PC-3 (cell line): Measurements from ENCODE around the gene ZDHHC12. TPM values are rescaled to one million over a fixed set of nuclear protein-coding genes. Genes with fewer than 3 reads are reported as not detected.

Source experiments
- ATAC-seq: fragments of 200-7000 bp; cut with Tn5 transposase; 2 replicates; pipeline ENCODE4 v1.9.1; 2020; ENCODE audit warnings: mild to moderate bottlenecking, moderate library complexity
- BruUV-seq: library from RNA; stranded (reverse); fragments of 400-500 nt; replicated peaks from 2 replicates; lab custom pipeline; 2021; lab: Mats Ljungman, UMichigan
- CTCF ChIA-PET: fragments of 300-600 bp; sonication (Branson Sonifier 250); formaldehyde crosslinking; loops from one replicate; lab custom pipeline; 2022; ENCODE audit warnings: antibody characterized with exemption; lab: Charles Lee
- POLR2A ChIA-PET: fragments of 300-600 bp; sonication (Branson Sonifier 250); formaldehyde crosslinking; loops from one replicate; lab custom pipeline; 2022; ENCODE audit warnings: antibody characterized with exemption; ENCODE audit not compliant: unreplicated experiment; lab: Charles Lee
- DNase-seq: peaks from one replicate; pipeline ENCODE4 v3.0.0-alpha.2; 2015
- H2AFZ ChIP-seq: fragments of 300-600 bp; sonication (generic); 2 replicates; pipeline ENCODE4 v1.6.0; 2016; ENCODE audit warnings: antibody characterized with exemption, low read length
- H3F3A ChIP-seq: fragments of 300-600 bp; sonication (generic); one replicate; pipeline ENCODE4 v1.6.0; 2017; ENCODE audit warnings: antibody characterized with exemption, low read length, control low read depth, mild to moderate bottlenecking; ENCODE audit not compliant: unreplicated experiment
- H3K27ac ChIP-seq: fragments of 300-600 bp; sonication (generic); 2 replicates; pipeline ENCODE4 v1.5.1; 2016; ENCODE audit warnings: mild to moderate bottlenecking, low read length
- H3K27me3 ChIP-seq: fragments of 300-600 bp; sonication (generic); 2 replicates; pipeline ENCODE4 v1.6.1; 2016; ENCODE audit warnings: low read length, mixed read lengths
- H3K36me3 ChIP-seq: fragments of 300-600 bp; sonication (generic); 2 replicates; pipeline ENCODE4 v1.6.1; 2016; ENCODE audit warnings: low read depth, mixed run types, low read length, mixed read lengths
- H3K4me1 ChIP-seq: fragments of 300-600 bp; sonication (generic); 2 replicates; pipeline ENCODE4 v1.5.1; 2016; ENCODE audit warnings: low read length; ENCODE audit not compliant: insufficient read depth
- H3K4me2 ChIP-seq: fragments of 300-600 bp; sonication (generic); 2 replicates; pipeline ENCODE4 v1.6.0; 2016; ENCODE audit warnings: low read length
- H3K4me3 ChIP-seq: fragments of 300-600 bp; sonication (generic); 2 replicates; pipeline ENCODE4 v1.5.1; 2016; ENCODE audit warnings: mild to moderate bottlenecking, low read length, mixed read lengths
- H3K79me2 ChIP-seq: fragments of 300-600 bp; sonication (generic); 2 replicates; pipeline ENCODE4 v1.6.1; 2017; ENCODE audit warnings: low read length, mixed read lengths
- H3K9ac ChIP-seq: fragments of 300-600 bp; sonication (generic); 2 replicates; pipeline ENCODE4 v1.6.0; 2016; ENCODE audit warnings: mild to moderate bottlenecking, low read length
- H3K9me2 ChIP-seq: fragments of 300-600 bp; sonication (generic); replicated peaks from 2 replicates; pipeline ENCODE4 v1.6.1; 2016; ENCODE audit warnings: mixed run types, low read length, mixed read lengths
- H3K9me3 ChIP-seq: fragments of 300-600 bp; sonication (generic); 2 replicates; pipeline ENCODE4 v1.6.1; 2016; ENCODE audit warnings: low read length, mixed read lengths
- H4K20me1 ChIP-seq: fragments of 300-600 bp; sonication (generic); 2 replicates; pipeline ENCODE4 v1.6.1; 2016; ENCODE audit warnings: low read length, mixed read lengths
- EZH2 ChIP-seq: fragments of 300-600 bp; sonication (generic); IDR thresholded peaks from one replicate; pipeline ENCODE4 v1.6.1; 2017; ENCODE audit warnings: antibody characterized with exemption, mild to moderate bottlenecking, low read length; ENCODE audit not compliant: unreplicated experiment
- EZH2phosphoT487 ChIP-seq: fragments of 300-600 bp; sonication (generic); IDR thresholded peaks from 2 replicates; pipeline ENCODE4 v1.6.1; 2018; ENCODE audit warnings: mild to moderate bottlenecking, antibody characterized with exemption, low read length, borderline replicate concordance
- intact Hi-C: fragments of 100-400 bp; cut with micrococcal nuclease; formaldehyde crosslinking; loops from 2 replicates; pipeline ENCODE4 v1.9.0; 2023
- total RNA-seq: library from RNA; depleted of rRNA; stranded (reverse); fragments of >200 nt; gene quantifications from 2 replicates; pipeline ENCODE4 v1.2.3, GENCODE V29; 2014
- TF ChIP-seq, protein P1 (sequence below): fragments of 300-600 bp; sonication (generic); conservative IDR thresholded peaks from 2 replicates; pipeline ENCODE4 v1.5.1; 2017; ENCODE audit warnings: antibody characterized with exemption, low read depth, mild to moderate bottlenecking, low read length

ZDHHC12 gene
- total RNA-seq, 1 experiment from 2014 or later: 86.1 TPM

DNA sequence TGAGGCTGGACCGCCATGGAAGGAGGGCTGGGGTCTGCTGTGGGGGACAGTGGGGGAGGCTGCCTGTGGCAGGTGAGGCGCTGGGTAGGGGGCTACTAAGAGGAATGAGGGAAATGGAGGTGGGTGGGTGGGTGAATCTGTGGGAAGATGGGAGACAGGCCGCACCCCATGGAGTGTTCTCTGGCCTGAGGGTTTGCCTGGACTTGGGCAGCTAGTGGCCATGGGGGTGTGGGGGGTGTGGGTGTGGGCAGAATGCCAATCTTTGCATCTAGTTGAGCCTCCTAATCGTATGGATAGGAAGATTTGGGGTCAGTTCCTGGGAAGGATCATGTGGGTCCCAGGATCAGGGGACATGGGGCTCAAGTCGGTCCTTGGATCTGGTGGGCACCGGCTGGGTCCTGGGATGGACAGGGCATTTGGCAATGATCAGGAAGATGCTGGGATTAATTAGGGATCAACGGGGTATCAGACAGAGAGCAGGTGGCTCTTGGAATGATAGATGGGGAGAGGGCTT lies 518 bp downstream of the ZDHHC12 start:
- Histone ChIP-seq H3K9me3 (no peaks in the 10 kb centered on the region), H4K20me1 (no peaks in the 10 kb centered on the region), H3K4me3 (peak overlapping the region; percentile 81), H3K27ac (no peak overlapping the region), H3K9me2 (no peaks in the 10 kb centered on the region), H3K27me3 (no peaks in the 10 kb centered on the region), H2AFZ (peak overlapping the region; percentile 92), H3F3A (no peaks in the 10 kb centered on the region), H3K4me2 (peak overlapping the region; percentile 94), H3K9ac (peak overlapping the region; percentile 88), H3K36me3 (no peaks in the 10 kb centered on the region), H3K4me1 (no peaks in the 10 kb centered on the region), H3K79me2 (0 out of 2 replicates have a peak, but pooled peaks cover 4% of the 10 kb centered on the region)
- ChIA-PET CTCF (interaction anchor here (0.6 kb wide), 1 partner anchor 414 kb away, joined by 3 read pairs; no protein-coding TSS in a partner anchor), POLR2A (interaction anchor here (0.6 kb wide), 1 partner anchor 48 kb away, joined by 3 read pairs; no protein-coding TSS in a partner anchor)
- ATAC-seq: no peak
- DNase-seq: no peak
- BruUV-seq: TSS peak; percentile 39
- intact Hi-C loops: no loop called here
- TF ChIP-seq EZH2 (no peak), EZH2phosphoT487 (no peak)
- TF ChIP-seq, protein P1, sequence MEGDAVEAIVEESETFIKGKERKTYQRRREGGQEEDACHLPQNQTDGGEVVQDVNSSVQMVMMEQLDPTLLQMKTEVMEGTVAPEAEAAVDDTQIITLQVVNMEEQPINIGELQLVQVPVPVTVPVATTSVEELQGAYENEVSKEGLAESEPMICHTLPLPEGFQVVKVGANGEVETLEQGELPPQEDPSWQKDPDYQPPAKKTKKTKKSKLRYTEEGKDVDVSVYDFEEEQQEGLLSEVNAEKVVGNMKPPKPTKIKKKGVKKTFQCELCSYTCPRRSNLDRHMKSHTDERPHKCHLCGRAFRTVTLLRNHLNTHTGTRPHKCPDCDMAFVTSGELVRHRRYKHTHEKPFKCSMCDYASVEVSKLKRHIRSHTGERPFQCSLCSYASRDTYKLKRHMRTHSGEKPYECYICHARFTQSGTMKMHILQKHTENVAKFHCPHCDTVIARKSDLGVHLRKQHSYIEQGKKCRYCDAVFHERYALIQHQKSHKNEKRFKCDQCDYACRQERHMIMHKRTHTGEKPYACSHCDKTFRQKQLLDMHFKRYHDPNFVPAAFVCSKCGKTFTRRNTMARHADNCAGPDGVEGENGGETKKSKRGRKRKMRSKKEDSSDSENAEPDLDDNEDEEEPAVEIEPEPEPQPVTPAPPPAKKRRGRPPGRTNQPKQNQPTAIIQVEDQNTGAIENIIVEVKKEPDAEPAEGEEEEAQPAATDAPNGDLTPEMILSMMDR: no peak

- no peaks in the 10 kb centered on the region for H3K36me3 ChIP-seq
- H3K4me2 ChIP-seq: peak overlapping the region; percentile 94
- intact Hi-C loops: no loop called here
- POLR2A ChIA-PET: no interaction called here
- no peaks in the 10 kb centered on the region for H3K27me3 ChIP-seq
- H3K9me3 ChIP-seq: no peaks in the 10 kb centered on the region
- TF ChIP-seq, protein P1: no peak
- TF ChIP-seq EZH2 (no peak), EZH2phosphoT487 (no peak)
- H3K4me3 ChIP-seq: peak overlapping the region; percentile 81
- no peak for DNase-seq
- H3K9me2 ChIP-seq: no peaks in the 10 kb centered on the region
- peak overlapping the region; percentile 88; the same call in 1 of the 2 replicates for H3K9ac ChIP-seq
- H4K20me1 ChIP-seq: no peaks in the 10 kb centered on the region
- BruUV-seq: no TSS peak
- no peak overlapping the region for H2AFZ ChIP-seq
- H3K79me2 ChIP-seq: 0 out of 2 replicates have a peak, but pooled peaks cover 4% of the 10 kb centered on the region
- no peaks in the 10 kb centered on the region for H3F3A ChIP-seq
- H3K27ac ChIP-seq: no peak overlapping the region
- CTCF ChIA-PET: no interaction called here
- no peak for ATAC-seq
- no peaks in the 10 kb centered on the region for H3K4me1 ChIP-seq
These were observed 1.3 kb downstream of the ZDHHC12 start for GRCh38 chr9:128722380-128723351.
